DOHH2 (cell line): ENCODE data around the gene FGGY.

Source experiments
- H3F3A ChIP-seq: fragments of 200-600 bp; sonication (generic), shearing (Covaris generic); 2 replicates; pipeline ENCODE4 v1.6.0; 2016; ENCODE audit warnings: antibody characterized with exemption, mild to moderate bottlenecking; ENCODE audit not compliant: control insufficient read depth, insufficient read depth
- H3K27ac ChIP-seq: fragments of 200-600 bp; sonication (generic); 2 replicates; pipeline ENCODE4 v1.5.1; 2014; ENCODE audit warnings: low read depth, mild to moderate bottlenecking, low read length, moderate library complexity
- H3K27me3 ChIP-seq: fragments of 200-600 bp; sonication (generic); 2 replicates; pipeline ENCODE4 v1.6.1; 2014; ENCODE audit warnings: mild to moderate bottlenecking, low read length, mixed read lengths; ENCODE audit not compliant: control insufficient read depth
- H3K36me3 ChIP-seq: fragments of 200-600 bp; sonication (generic); 2 replicates; pipeline ENCODE4 v1.6.1; 2014; ENCODE audit warnings: mild to moderate bottlenecking, low read length, moderate library complexity, mixed read lengths; ENCODE audit not compliant: control insufficient read depth
- H3K4me1 ChIP-seq: fragments of 200-600 bp; sonication (generic); 2 replicates; pipeline ENCODE4 v1.6.1; 2014; ENCODE audit warnings: mild to moderate bottlenecking, low read length, mixed read lengths; ENCODE audit not compliant: control insufficient read depth
- H3K4me2 ChIP-seq: fragments of 200-600 bp; sonication (generic); 2 replicates; pipeline ENCODE4 v1.6.0; 2014; ENCODE audit warnings: mild to moderate bottlenecking, low read length, moderate library complexity
- H3K4me3 ChIP-seq: fragments of 200-600 bp; sonication (generic); 2 replicates; pipeline ENCODE4 v1.5.1; 2014; ENCODE audit warnings: mild to moderate bottlenecking, low read length, mixed read lengths
- H3K79me2 ChIP-seq: fragments of 200-600 bp; sonication (generic); 2 replicates; pipeline ENCODE4 v1.6.1; 2014; ENCODE audit warnings: mild to moderate bottlenecking, low read length, mixed read lengths; ENCODE audit not compliant: control insufficient read depth
- H3K9me2 ChIP-seq: fragments of 200-600 bp; sonication (generic); replicated peaks from 2 replicates; pipeline ENCODE4 v1.6.1; 2014; ENCODE audit warnings: mild to moderate bottlenecking, low read length, mixed read lengths; ENCODE audit not compliant: control insufficient read depth
- H3K9me3 ChIP-seq: fragments of 200-600 bp; sonication (generic); 2 replicates; pipeline ENCODE4 v1.6.1; 2014; ENCODE audit warnings: antibody characterized with exemption, low read length, mixed read lengths; ENCODE audit not compliant: control insufficient read depth, insufficient read depth
- H4K20me1 ChIP-seq: fragments of 200-600 bp; sonication (generic); 2 replicates; pipeline ENCODE4 v1.6.0; 2014; ENCODE audit warnings: low read depth, mild to moderate bottlenecking, antibody characterized with exemption, low read length, moderate library complexity; ENCODE audit not compliant: control insufficient read depth, insufficient read depth
- EZH2phosphoT487 ChIP-seq: fragments of 200-600 bp; sonication (generic); IDR thresholded peaks from 2 replicates; pipeline ENCODE4 v1.6.1; 2017; ENCODE audit warnings: borderline replicate concordance, mild to moderate bottlenecking, antibody characterized with exemption, low read length, moderate library complexity, mixed read lengths
- TF ChIP-seq, protein P1 (sequence below): fragments of 200-600 bp; sonication (generic); IDR thresholded peaks from one replicate; pipeline ENCODE4 v1.5.1; 2014; ENCODE audit warnings: antibody characterized with exemption, mild to moderate bottlenecking, low read depth, low read length; ENCODE audit not compliant: poor library complexity, severe bottlenecking

FGGY gene

DNA sequence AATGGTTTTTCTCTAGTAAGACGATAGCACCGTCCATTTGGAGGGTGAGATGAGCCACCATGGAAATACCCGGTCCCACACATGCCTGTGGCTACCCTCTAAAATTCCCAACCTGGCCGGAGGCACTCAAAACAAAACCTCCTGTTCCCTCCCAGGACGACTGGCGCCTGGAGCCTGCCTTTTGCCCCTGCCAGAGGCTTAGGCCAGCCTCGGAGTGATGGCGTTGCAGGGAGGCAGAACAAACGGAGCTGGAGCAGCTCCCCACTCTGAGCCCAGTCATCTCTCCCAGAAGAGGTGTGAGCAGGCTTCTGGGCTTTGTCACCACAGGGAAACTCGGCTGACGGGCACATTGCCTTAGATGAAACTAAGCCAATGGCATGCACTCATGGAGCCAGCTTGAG lies 304.1 kb downstream of the FGGY start:
- TF ChIP-seq, protein P1, sequence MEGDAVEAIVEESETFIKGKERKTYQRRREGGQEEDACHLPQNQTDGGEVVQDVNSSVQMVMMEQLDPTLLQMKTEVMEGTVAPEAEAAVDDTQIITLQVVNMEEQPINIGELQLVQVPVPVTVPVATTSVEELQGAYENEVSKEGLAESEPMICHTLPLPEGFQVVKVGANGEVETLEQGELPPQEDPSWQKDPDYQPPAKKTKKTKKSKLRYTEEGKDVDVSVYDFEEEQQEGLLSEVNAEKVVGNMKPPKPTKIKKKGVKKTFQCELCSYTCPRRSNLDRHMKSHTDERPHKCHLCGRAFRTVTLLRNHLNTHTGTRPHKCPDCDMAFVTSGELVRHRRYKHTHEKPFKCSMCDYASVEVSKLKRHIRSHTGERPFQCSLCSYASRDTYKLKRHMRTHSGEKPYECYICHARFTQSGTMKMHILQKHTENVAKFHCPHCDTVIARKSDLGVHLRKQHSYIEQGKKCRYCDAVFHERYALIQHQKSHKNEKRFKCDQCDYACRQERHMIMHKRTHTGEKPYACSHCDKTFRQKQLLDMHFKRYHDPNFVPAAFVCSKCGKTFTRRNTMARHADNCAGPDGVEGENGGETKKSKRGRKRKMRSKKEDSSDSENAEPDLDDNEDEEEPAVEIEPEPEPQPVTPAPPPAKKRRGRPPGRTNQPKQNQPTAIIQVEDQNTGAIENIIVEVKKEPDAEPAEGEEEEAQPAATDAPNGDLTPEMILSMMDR = no peak
- TF ChIP-seq EZH2phosphoT487 = no peak
- Histone ChIP-seq H3K4me2 (no peak overlapping the region), H3K9me3 (no peaks in the 10 kb centered on the region), H3K36me3 (no peaks in the 10 kb centered on the region), H3F3A (no peaks in the 10 kb centered on the region), H3K4me3 (no peak overlapping the region), H3K9me2 (no peaks in the 10 kb centered on the region), H3K79me2 (no peaks in the 10 kb centered on the region), H3K27ac (no peak overlapping the region), H4K20me1 (no peaks in the 10 kb centered on the region), H3K27me3 (no peaks in the 10 kb centered on the region), H3K4me1 (no peaks in the 10 kb centered on the region)

DNA sequence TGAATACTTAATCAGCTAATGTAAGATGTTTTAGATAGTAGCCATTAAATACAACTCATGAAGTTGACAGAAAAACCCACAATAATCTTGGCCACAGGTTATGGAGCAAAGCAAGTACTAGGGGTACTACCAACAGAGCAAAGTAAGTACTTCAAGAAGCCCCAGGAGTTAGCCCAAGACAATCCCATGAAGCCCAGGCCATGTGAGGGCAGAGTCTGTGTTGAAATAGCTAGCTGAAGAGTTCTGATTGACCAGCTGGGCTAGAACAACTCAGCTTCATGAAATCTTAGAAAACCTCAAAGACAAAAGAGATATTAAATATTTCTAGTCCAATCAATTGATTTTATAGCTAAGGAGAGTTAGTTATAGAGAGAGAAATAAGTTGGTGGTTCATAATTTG lies 304.9 kb downstream of the FGGY start:
- Histone ChIP-seq H3K27ac (no peak overlapping the region), H4K20me1 (no peaks in the 10 kb centered on the region), H3K9me3 (no peaks in the 10 kb centered on the region), H3F3A (no peaks in the 10 kb centered on the region), H3K4me1 (no peaks in the 10 kb centered on the region), H3K9me2 (no peaks in the 10 kb centered on the region), H3K4me2 (no peak overlapping the region), H3K27me3 (no peaks in the 10 kb centered on the region), H3K79me2 (no peaks in the 10 kb centered on the region), H3K4me3 (no peak overlapping the region), H3K36me3 (no peaks in the 10 kb centered on the region)
- TF ChIP-seq, protein P1 = no peak
- TF ChIP-seq EZH2phosphoT487 = no peak

DNA sequence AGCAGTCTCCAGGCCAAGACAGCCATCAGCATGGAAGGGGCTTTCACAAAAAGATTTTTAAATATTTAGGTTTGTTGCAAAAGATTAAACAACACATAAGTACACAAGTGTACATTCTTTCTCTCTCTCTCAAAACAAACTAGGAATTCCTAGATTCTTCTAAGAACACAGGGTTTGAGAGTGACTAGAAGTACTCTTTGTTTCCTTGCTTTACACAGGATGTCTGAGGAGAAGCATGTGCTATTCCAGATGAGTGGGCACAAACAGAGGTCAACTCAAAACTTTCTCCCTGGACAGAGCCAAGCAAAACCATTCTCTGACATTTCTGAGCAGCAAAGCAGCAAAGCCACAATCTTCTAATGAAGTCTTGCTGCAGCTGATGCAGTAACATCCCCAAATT lies 307.3 kb downstream of the FGGY start:
- Histone ChIP-seq H3K27ac (no peak overlapping the region), H4K20me1 (no peaks in the 10 kb centered on the region), H3K4me3 (no peak overlapping the region), H3K4me1 (no peaks in the 10 kb centered on the region), H3K9me3 (no peaks in the 10 kb centered on the region), H3K9me2 (no peaks in the 10 kb centered on the region), H3F3A (no peaks in the 10 kb centered on the region), H3K27me3 (no peaks in the 10 kb centered on the region), H3K4me2 (no peak overlapping the region), H3K79me2 (no peaks in the 10 kb centered on the region), H3K36me3 (no peaks in the 10 kb centered on the region)
- TF ChIP-seq, protein P1 = no peak
- TF ChIP-seq EZH2phosphoT487 = no peak

DNA sequence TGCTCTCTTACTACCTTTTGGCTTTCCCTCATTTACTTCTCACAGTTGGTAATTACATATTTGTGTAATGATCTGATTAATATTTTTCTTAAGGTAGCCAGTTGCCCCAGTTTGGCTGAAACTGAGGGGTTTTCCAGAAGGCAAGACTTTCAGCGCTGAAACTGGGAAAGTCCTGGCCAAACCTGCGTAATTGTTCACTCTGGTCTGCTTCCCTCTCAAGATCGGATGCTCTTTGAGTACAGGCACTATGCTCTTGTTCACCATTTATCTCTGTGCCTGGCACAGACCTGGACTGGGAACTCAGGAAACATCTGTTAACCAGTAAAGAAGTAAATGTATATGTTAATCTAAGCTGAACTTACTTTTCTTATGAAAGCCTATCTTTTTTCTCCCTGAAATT lies 308.3 kb downstream of the FGGY start:
- TF ChIP-seq, protein P1 = no peak
- no peak for TF ChIP-seq EZH2phosphoT487
- Histone ChIP-seq H3K79me2 (no peaks in the 10 kb centered on the region), H3K27me3 (no peaks in the 10 kb centered on the region), H4K20me1 (no peaks in the 10 kb centered on the region), H3K4me3 (no peak overlapping the region), H3K9me3 (no peaks in the 10 kb centered on the region), H3F3A (no peaks in the 10 kb centered on the region), H3K27ac (no peak overlapping the region), H3K4me1 (no peaks in the 10 kb centered on the region), H3K4me2 (no peak overlapping the region), H3K36me3 (no peaks in the 10 kb centered on the region), H3K9me2 (no peaks in the 10 kb centered on the region)
